Measurements from ENCODE around the gene MYL3.

MYL3 gene

DNA sequence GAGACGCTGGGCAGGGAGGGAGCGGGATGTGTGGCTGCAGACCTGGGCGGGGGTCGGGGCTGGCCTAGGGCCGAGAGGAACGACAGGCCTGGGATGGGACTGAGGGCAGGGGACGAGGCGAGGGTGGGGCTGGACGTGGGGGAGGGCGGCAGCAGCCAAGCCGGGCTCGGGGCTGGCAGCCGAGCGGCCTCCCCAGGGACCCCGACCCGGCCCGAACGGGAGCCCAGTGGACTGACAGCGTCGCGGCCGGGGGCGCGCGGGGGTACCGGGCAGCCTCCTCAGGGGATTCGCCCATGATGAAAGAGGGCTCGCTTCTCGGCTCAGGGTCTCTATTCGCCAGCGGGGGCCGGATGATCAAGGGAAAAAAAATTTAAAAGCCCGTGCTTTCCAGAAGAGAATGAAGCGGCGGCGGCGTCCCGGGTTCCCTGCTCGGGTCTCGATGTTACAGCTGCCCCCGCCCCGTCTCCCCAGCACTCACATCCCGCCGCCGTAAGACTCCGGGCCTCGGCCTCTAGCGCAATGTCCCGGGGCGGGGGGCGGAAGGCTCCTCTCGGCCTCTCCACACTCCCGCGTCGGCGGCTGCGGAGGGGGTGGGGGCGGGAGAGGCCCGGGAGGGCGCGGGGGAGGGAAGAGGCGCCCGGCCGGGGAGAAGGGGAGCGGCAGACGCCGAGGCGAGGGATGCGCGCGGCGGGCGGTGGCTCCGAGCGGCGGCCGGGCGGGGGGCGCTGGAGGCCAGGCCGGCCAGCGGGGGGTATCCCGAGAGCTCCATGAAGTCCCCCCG lies 18.5 kb upstream of the MYL3 start:
- Mint-ChIP-seq H3K4me1 (ENCODE audit: low read depth) (peaks cover 9% of the 10 kb centered on the region), H3K36me3 (peaks cover 3% of the 10 kb centered on the region), H3K9me3 (ENCODE audit: low read depth) (no peaks in the 10 kb centered on the region), H3K27ac (no peak overlapping the region), H3K4me3 (peak overlapping the region; percentile 67), H3K27me3 (peaks cover 25% of the 10 kb centered on the region)

DNA sequence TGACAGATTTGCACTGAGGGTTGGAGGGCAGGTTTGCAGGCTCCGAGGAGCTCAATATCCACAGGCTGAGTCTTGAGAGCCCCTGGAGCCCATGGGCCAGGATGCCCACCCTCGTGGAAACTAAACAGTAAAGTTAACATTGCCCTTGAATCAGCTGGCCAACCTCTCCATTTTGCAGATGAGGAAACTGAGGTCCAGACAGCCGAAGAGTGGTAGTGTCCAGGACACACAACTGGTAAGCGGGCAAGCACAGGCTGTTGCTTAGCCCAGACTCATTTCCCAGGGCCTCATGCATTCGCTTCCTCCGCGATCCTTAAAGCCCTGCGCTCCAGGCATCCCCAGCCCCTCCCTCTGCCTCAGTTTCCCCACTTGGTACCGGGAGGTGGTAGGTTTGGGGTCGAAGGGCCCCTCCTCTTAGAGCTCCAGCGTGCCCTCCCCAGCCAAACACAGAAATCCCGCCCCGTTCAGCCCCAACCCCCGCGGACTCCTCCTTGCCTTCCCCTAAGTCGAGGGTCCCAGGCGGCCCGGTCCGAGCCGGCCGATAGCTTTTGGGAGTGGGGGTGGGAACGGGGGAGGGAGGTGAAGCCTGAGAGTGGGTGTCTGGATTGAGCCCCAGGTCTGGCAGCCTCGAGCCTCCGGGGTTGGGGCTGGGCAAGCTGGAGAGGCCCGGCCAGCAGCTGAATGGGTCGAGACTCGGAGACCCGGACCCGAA lies 17.8 kb upstream of the MYL3 start:
- H3K9me3 Mint-ChIP-seq (ENCODE audit: low read depth) = no peaks in the 10 kb centered on the region
- H3K27ac Mint-ChIP-seq = no peak overlapping the region
- peak overlapping the region; percentile 69 for H3K4me3 Mint-ChIP-seq
- peaks cover 9% of the 10 kb centered on the region for H3K4me1 Mint-ChIP-seq (ENCODE audit: low read depth)
- H3K27me3 Mint-ChIP-seq = peaks cover 25% of the 10 kb centered on the region
- H3K36me3 Mint-ChIP-seq = peaks cover 3% of the 10 kb centered on the region

DNA sequence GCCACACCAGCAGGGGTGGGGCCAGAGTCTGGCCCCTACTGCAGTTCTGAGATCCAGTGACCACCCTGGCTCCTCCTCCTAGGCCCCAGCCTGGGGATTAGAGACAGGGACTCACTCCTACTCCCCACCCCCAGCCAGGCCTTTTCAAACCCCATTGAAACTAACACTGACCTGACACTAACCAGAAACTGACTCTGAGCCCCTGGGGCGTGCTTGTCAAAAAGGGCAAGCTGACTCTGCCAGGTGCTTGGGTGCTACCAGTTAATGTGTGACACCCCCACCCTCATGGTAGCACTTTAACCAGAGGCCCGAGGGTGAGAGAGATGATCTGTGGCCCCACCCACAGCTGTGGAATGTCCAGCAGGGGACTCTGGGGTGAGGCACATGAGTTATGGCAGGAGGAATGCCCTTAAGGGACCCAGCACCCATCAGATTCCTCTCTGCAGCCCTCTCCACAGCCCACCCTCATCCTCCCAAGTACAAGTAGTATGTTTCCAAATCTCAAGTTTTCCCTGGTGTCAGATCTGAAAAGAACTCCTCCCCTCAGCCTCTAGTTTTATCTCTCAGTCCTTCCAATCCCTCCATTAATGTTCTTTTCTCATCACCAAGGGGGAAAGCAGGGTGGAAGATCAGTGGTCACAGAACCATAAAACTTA lies 15.7 kb upstream of the MYL3 start:
- Mint-ChIP-seq H3K4me3 (no peak overlapping the region), H3K4me1 (ENCODE audit: low read depth) (peaks cover 13% of the 10 kb centered on the region), H3K9me3 (ENCODE audit: low read depth) (no peaks in the 10 kb centered on the region), H3K27me3 (peaks cover 18% of the 10 kb centered on the region), H3K36me3 (peaks cover 3% of the 10 kb centered on the region), H3K27ac (no peak overlapping the region)

DNA sequence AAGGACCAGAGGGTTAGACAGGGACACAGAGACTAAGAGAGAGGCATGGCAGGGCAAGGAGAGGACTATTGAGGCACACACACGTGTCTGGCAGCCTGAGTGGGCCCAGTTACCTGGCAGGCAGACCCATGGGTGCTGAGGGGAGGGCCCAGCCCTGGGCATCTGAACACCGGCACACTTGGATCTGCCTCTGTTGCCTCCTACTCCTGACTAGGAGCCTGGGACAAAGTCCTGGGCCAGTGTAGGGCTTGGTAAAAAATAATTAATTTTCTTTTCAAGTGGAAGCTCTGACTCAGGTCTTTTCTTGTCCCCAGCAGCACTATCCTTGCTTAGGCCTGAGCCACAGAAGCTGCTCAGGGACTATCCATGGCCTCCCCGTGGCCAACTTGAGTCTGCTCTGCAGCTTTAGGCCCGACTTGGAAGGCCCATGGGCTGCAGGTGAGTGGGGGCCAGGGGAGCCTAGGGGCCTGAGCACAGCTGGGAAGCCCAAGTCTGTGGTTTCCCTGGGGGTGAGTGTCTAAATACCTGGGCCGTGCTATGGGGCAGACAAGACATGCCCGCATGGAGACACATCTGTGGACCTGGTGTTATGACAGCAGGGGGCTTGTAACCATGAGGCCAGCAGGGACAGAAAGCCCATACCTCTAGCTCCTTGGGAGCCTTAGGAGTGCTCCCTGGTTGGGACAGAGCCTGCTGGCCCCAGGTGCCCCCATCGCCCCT lies 14.3 kb upstream of the MYL3 start, which contains the start of gene PTH1R:
PTH1R (plus strand) TSS at position 316 of the 720 bp plus-strand sequence. CDS start 5,839 bp downstream, outside the sequence.
- H3K4me3 Mint-ChIP-seq = no peak within 1 kb of the TSS
- H3K4me1 Mint-ChIP-seq (ENCODE audit: low read depth) = peaks cover 16% of the 10 kb centered on the region
- H3K27me3 Mint-ChIP-seq = peaks cover 17% of the 10 kb centered on the region
- H3K9me3 Mint-ChIP-seq (ENCODE audit: low read depth) = no peaks in the 10 kb centered on the region
- peaks cover 3% of the 10 kb centered on the region for H3K36me3 Mint-ChIP-seq
- no peak within 1 kb of the TSS for H3K27ac Mint-ChIP-seq

DNA sequence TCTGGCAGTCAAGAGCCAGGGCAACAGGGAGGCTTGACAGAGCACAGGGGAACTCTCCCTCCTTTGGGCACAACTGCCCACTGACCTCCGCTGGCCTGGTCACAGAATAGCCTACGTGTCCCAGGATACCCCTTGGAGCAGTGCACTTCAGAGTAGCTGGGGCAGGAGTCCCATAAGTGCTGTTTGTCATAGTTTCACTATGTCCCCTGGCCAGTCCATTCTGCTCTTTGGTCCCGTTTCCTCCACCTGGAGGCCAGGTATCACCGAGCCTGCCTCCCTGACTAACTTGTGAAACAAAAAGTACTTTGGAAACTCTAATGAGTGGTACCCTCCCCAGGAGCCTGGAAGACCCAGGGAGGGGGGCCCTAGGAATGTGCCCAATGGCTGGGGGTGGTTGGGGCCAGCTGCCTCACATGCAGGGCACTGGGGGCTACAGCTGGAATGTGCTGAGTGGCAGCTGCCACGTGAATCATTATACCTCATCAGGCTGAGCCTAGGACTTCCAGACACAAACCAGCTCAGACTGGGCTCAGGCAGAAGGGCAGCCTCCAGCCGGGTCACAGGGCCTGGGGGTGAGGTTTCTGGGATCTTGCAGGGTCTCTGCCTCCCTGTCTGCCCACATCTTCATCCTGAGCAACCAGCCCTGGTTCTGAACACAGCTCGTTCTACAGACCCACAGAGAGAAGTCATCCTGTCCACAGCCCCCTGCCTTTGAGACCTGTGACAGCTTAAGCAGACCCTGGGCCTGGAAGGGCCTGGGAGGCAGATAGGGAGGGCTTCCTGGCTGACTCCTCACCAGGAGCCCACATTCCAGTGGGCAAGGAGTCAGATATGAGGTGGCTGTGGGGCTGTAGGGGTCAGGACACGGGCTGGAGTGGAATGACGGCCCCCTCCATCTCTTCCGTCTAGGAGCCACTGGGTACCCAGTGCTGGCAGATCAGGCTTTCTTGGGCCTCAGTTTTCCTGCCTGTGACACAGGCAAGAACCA lies 13.4 kb upstream of the MYL3 start:
- Mint-ChIP-seq H3K27ac (no peak overlapping the region), H3K9me3 (ENCODE audit: low read depth) (no peaks in the 10 kb centered on the region), H3K4me1 (ENCODE audit: low read depth) (peaks cover 15% of the 10 kb centered on the region), H3K27me3 (peaks cover 17% of the 10 kb centered on the region), H3K4me3 (no peak overlapping the region), H3K36me3 (peaks cover 3% of the 10 kb centered on the region)

DNA sequence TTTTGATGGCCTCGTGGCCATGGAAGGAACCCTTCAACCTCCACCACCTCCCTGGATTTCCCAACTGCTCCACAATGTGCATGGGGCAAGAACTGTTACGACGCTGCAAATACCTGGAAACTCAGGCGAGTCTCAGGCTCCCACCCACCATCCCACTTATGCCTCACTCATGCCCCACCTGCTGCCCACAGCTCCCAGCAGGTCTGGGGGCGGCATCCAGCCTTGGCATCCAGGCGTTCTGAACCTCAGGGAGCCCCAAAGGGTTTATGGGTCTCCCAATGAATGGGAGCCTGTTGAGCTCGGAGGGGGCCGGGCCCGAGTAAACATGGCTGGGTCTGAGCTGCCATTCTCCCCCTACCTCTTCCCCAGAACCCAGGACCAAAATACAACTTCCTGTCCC lies 12.3 kb upstream of the MYL3 start:
- Mint-ChIP-seq H3K27ac (no peak overlapping the region), H3K27me3 (peaks cover 15% of the 10 kb centered on the region), H3K36me3 (peaks cover 3% of the 10 kb centered on the region), H3K4me3 (no peak overlapping the region), H3K4me1 (ENCODE audit: low read depth) (peaks cover 15% of the 10 kb centered on the region), H3K9me3 (ENCODE audit: low read depth) (no peaks in the 10 kb centered on the region)

DNA sequence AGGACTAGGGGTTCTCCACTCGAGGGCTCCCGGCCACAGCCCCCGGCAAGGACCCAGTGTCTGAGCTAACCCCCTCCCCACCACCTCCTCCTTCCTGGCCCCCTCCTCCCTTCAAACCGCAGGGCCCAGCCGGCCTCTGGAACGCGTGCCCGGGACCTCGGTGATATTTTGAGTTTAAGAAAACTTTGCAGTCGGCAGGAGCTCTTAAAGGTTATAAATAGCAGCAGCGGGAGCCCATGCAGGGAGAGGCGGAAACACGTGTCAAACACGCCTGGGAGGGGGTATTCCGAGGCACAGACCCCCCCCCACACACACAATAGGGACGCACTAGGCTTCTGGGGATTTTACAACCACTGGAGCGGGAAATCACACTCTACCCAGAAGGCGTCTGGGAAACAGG lies 11.2 kb upstream of the MYL3 start:
- Mint-ChIP-seq H3K4me3 (no peak overlapping the region), H3K27ac (no peak overlapping the region), H3K27me3 (peaks cover 5% of the 10 kb centered on the region), H3K4me1 (ENCODE audit: low read depth) (peaks cover 11% of the 10 kb centered on the region), H3K36me3 (no peaks in the 10 kb centered on the region), H3K9me3 (ENCODE audit: low read depth) (no peaks in the 10 kb centered on the region)

DNA sequence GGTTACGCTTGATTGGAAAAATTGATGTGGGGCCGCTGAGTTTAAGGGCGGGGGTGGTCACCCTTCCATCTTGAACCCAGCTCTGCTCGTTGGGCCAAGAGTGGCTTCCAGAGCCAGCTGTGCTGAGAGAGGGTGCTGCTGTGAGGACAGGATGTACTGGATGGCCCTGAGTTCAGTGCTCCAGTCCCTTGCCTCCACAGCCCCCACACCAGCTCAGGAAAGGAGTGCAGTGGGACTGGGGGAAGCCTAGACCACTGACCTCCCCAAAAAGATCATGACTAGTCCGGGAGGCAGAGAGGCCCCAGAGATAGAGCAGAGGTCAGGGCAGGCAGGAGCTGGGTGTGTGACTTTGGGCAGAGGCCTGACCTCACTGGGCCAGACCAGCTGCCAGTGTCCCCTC lies 10.3 kb upstream of the MYL3 start:
- no peaks in the 10 kb centered on the region for H3K36me3 Mint-ChIP-seq
- no peak overlapping the region for H3K27ac Mint-ChIP-seq
- no peak overlapping the region for H3K4me3 Mint-ChIP-seq
- H3K27me3 Mint-ChIP-seq = peaks cover 2% of the 10 kb centered on the region
- H3K9me3 Mint-ChIP-seq (ENCODE audit: low read depth) = no peaks in the 10 kb centered on the region
- peaks cover 11% of the 10 kb centered on the region for H3K4me1 Mint-ChIP-seq (ENCODE audit: low read depth)

DNA sequence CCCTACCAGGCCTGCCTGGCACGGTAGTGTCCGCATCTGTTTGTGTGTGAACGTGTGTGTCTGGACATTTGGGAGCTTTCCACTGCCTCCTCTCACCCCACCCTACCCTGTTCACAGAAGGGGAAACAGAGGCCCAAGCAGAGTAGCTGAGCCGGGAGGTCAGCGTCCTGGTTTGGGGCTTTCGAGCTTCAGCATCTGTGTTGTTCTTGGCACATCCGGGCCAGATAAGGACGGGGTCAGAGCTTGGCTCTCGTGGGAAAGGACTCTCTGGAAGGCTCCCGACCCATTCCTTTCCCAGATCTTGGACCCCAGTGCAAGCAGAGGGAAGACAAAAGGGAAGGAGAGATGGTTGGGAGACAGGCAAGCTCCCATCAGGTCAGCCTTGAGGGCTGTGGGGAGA lies 8.0 kb upstream of the MYL3 start:
- no peak overlapping the region for H3K4me3 Mint-ChIP-seq
- peaks cover 11% of the 10 kb centered on the region for H3K4me1 Mint-ChIP-seq (ENCODE audit: low read depth)
- H3K27ac Mint-ChIP-seq = no peak overlapping the region
- H3K27me3 Mint-ChIP-seq = peaks cover 2% of the 10 kb centered on the region
- no peaks in the 10 kb centered on the region for H3K9me3 Mint-ChIP-seq (ENCODE audit: low read depth)
- H3K36me3 Mint-ChIP-seq = no peaks in the 10 kb centered on the region

DNA sequence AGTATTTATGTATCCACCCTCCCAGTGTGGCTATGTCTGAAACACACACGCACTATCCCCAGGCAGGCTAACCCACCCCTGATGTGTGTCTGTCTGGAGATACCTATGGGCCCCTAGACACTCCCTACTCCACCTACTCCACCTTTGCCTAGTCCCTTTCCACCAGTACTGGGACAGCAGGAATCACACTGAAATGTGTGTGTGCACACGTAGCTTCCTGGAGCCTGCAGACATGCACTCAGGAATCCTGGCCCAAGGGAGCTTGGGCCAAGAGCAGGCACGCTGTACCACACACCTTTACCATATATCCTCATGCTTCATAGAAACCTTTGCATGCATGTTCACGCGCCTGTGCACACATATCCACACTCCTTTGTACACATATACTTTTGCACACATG lies 7.4 kb upstream of the MYL3 start:
- no peaks in the 10 kb centered on the region for H3K36me3 Mint-ChIP-seq
- H3K9me3 Mint-ChIP-seq (ENCODE audit: low read depth) = no peaks in the 10 kb centered on the region
- H3K27ac Mint-ChIP-seq = no peak overlapping the region
- peaks cover 2% of the 10 kb centered on the region for H3K27me3 Mint-ChIP-seq
- peaks cover 11% of the 10 kb centered on the region for H3K4me1 Mint-ChIP-seq (ENCODE audit: low read depth)
- no peak overlapping the region for H3K4me3 Mint-ChIP-seq

DNA sequence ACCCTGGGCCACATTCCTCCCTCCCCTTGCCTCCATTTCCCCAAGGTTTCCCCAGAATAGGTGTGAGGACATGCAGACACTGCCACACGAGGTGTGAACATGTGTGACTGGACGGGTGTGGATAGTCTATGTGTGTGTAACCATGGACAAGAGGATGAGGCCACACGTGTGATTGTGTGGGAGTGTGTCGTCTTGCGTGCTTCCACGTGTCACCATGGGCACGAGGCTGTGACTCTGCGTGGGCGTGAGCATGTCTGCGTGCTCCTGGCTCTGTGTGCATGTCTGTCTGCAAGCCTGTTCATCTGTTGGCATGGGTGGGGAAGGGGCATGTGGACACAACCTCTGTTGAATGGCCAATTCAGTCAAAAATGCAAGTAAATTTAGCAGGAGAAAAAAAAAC lies 6.2 kb upstream of the MYL3 start:
- no peak overlapping the region for H3K4me3 Mint-ChIP-seq
- H3K9me3 Mint-ChIP-seq (ENCODE audit: low read depth) = no peaks in the 10 kb centered on the region
- H3K36me3 Mint-ChIP-seq = no peaks in the 10 kb centered on the region
- peaks cover 2% of the 10 kb centered on the region for H3K27me3 Mint-ChIP-seq
- peaks cover 10% of the 10 kb centered on the region for H3K4me1 Mint-ChIP-seq (ENCODE audit: low read depth)
- no peak overlapping the region for H3K27ac Mint-ChIP-seq

DNA sequence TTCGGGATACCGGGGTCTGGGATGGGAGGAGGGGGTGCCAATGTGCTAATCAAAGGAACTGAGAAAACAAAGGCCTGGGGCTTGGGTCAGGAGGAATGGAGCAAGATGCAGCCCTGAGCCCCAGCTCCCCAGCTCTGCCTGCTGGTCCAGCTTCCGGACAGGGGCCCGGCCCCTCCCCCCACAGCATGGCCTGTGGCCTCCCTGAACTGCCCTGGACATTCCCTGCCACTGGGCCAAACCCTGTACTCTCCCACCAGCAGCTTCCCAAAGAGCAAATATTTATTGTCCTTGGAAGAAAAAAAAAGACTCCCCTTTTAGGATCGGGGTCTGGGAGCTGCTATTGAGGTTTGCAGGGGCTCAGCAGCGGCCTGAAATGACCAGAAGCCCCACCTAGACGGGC lies 5.7 kb upstream of the MYL3 start:
- no peak overlapping the region for H3K27ac Mint-ChIP-seq
- no peak overlapping the region for H3K4me3 Mint-ChIP-seq
- no peaks in the 10 kb centered on the region for H3K9me3 Mint-ChIP-seq (ENCODE audit: low read depth)
- peaks cover 7% of the 10 kb centered on the region for H3K4me1 Mint-ChIP-seq (ENCODE audit: low read depth)
- peaks cover 2% of the 10 kb centered on the region for H3K27me3 Mint-ChIP-seq
- no peaks in the 10 kb centered on the region for H3K36me3 Mint-ChIP-seq

DNA sequence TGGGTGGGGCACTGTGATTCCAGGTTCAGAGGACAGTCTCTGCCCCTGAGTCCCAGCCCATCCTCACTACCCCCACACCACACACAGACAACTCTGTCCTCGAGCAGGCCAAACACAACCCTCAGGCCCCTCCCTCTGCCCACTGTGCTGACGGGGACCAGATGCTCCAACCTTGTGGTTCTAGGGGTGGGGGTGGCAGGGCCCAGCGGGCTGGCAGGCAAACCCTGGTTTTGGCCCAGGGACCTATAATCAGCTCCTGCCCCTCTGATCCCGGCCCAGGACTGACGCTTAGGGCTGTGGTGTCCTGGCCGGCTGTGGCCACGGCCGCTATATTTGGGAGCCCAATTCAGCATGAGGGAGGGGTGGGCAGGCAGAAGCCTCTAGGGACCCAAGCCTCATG lies 5.0 kb upstream of the MYL3 start:
- Mint-ChIP-seq H3K36me3 (no peaks in the 10 kb centered on the region), H3K4me1 (ENCODE audit: low read depth) (peaks cover 3% of the 10 kb centered on the region)

DNA sequence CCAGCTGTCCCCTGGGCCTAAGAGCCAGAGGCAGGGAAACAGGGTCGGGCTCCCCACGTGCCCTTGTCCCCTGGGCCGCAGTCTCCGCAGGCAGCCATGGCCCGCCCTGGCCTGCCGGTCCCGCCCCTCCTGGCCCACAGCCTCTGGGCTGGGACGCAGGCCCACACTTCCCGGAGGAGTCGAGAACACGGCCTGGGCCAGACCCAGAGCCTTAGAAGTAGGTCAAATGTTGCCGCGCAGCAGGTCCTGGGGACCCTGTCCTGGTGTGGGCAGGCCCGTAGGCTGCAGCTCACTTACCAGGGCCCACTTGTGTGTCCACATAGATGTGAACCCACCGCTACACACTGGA lies 4.3 kb upstream of the MYL3 start:
- Mint-ChIP-seq H3K4me1 (ENCODE audit: low read depth) (no peaks in the 10 kb centered on the region), H3K27ac (no peak overlapping the region), H3K9me3 (ENCODE audit: low read depth) (no peaks in the 10 kb centered on the region), H3K27me3 (peaks cover 2% of the 10 kb centered on the region), H3K4me3 (no peak overlapping the region), H3K36me3 (no peaks in the 10 kb centered on the region)

More for the DNA sequence above, 5.0 kb upstream of the MYL3 start:
- no peaks in the 10 kb centered on the region for H3K9me3 Mint-ChIP-seq (ENCODE audit: low read depth)
- no peak overlapping the region for H3K27ac Mint-ChIP-seq
- H3K4me3 Mint-ChIP-seq = no peak overlapping the region
- peaks cover 2% of the 10 kb centered on the region for H3K27me3 Mint-ChIP-seq
